K562 (cell line): ENCODE results near the gene CFAP410. TPM values are rescaled to one million over a fixed set of nuclear protein-coding genes. Genes with fewer than 3 reads are reported as not detected.
A peak's percentile ranks its signal among the peaks of the same experiment; 100 is the strongest.

Experiments
- ARID1B ChIP-seq: fragments of 450-650 bp; IDR thresholded peaks from 2 replicates; pipeline ENCODE4 v1.6.1; 2016; ENCODE audit warnings: antibody characterized with exemption, mild to moderate bottlenecking, inconsistent platforms
- CREBBP ChIP-seq: IDR thresholded peaks from one replicate; pipeline ENCODE4 v1.6.1; 2012; ENCODE audit warnings: low read depth, mild to moderate bottlenecking, control low read depth, inconsistent platforms, low read length
- EGR1 ChIP-seq: fragments of 450-650 bp; conservative IDR thresholded peaks from 2 replicates; pipeline ENCODE4 v1.6.1; 2017; ENCODE audit warnings: mild to moderate bottlenecking
- FOSL1 ChIP-seq: fragments of 200-800 bp; sonication (Bioruptor generic); conservative IDR thresholded peaks from 2 replicates; pipeline ENCODE4 v1.6.1; 2016; ENCODE audit warnings: missing genetic modification characterization, missing compliant biosample characterization
- HDAC2 ChIP-seq: fragments of 450-650 bp; IDR thresholded peaks from 2 replicates; pipeline ENCODE4 v1.6.1; 2016; ENCODE audit warnings: mild to moderate bottlenecking
- IFI16 ChIP-seq: fragments of 250-450 bp; sonication (Bioruptor Pico); IDR thresholded peaks from 2 replicates; pipeline ENCODE4 v2.1.2; 2022; ENCODE audit warnings: mild to moderate bottlenecking, inconsistent platforms
- NFE2 ChIP-seq: IDR thresholded peaks from 2 replicates; pipeline ENCODE4 v1.6.1; 2014; ENCODE audit warnings: antibody characterized with exemption, low read depth
- NFXL1 ChIP-seq: fragments of 450-650 bp; formaldehyde crosslinking; IDR thresholded peaks from 2 replicates; pipeline ENCODE4 v1.4.0; 2021; ENCODE audit warnings: mild to moderate bottlenecking
- SNIP1 ChIP-seq: fragments of 450-650 bp; IDR thresholded peaks from 2 replicates; pipeline ENCODE4 v1.7.1; 2017; ENCODE audit warnings: low read depth, mild to moderate bottlenecking
- ZNF445 ChIP-seq: fragments of 250-450 bp; sonication (Bioruptor Pico); IDR thresholded peaks from 2 replicates; pipeline ENCODE4 v1.4.0; 2020; ENCODE audit warnings: low read depth, mild to moderate bottlenecking, moderate library complexity
- polyA plus RNA-seq, 8 experiments: library from polyadenylated mRNA; depleted of rRNA in 4 of 8; stranded (reverse) in 5 of 8; unstranded in 3 of 8; fragments of >200 nt; fragmentation: Nextera tagmentation in 2 of 8; fragmentation: Illumina TruSeq in 1 of 8; extraction: Ambion mirVana in 2 of 8; extraction: Trizol in 1 of 8; gene quantifications; 2 replicates each; pipeline versions ENCODE4 v1.2.1 to v1.2.3, GENCODE V29; 2011 to 2014; ENCODE audit warnings: inconsistent platforms in 1 of 8, missing spikeins in 1 of 8
- total RNA-seq, 7 experiments: library from RNA; depleted of rRNA in 6 of 7; stranded (reverse); fragments of >200 nt in 6 of 7; fragmentation: Illumina TruSeq in 2 of 7; extraction: Trizol in 2 of 7; gene quantifications; 2 replicates each; pipeline versions ENCODE4 v1.2.1 to v1.2.3, GENCODE V29; 2011 to 2021; ENCODE audit warnings: low replicate concordance in 1 of 7
- TF ChIP-seq, protein P1 (sequence below): fragments of 250-450 bp; sonication (Bioruptor Pico); IDR thresholded peaks from 2 replicates; pipeline ENCODE4 v1.4.0; 2020; ENCODE audit warnings: mild to moderate bottlenecking, moderate library complexity, borderline replicate concordance
- TF ChIP-seq, protein P2 (sequence below): fragments of 450-650 bp; IDR thresholded peaks from 2 replicates; pipeline ENCODE4 v1.6.1; 2016; ENCODE audit warnings: low read depth, mild to moderate bottlenecking, moderate library complexity
- TF ChIP-seq, protein P3 (sequence below): sonication (generic); formaldehyde crosslinking; IDR thresholded peaks from 2 replicates; pipeline ENCODE4 v1.8.0; 2023; ENCODE audit warnings: mild to moderate bottlenecking, missing genetic modification reagents
- TF ChIP-seq, protein P4 (sequence below): fragments of 250-450 bp; sonication (Bioruptor Pico); IDR thresholded peaks from 2 replicates; pipeline ENCODE4 v1.4.0; 2020

CFAP410 gene
- total and polyA plus RNA-seq, 9 of the 15 experiments (the other 6 are each of a cell fraction or from before 2014, with no cell fraction given): 0.07 to 17.3 (median 2.3) TPM

DNA sequence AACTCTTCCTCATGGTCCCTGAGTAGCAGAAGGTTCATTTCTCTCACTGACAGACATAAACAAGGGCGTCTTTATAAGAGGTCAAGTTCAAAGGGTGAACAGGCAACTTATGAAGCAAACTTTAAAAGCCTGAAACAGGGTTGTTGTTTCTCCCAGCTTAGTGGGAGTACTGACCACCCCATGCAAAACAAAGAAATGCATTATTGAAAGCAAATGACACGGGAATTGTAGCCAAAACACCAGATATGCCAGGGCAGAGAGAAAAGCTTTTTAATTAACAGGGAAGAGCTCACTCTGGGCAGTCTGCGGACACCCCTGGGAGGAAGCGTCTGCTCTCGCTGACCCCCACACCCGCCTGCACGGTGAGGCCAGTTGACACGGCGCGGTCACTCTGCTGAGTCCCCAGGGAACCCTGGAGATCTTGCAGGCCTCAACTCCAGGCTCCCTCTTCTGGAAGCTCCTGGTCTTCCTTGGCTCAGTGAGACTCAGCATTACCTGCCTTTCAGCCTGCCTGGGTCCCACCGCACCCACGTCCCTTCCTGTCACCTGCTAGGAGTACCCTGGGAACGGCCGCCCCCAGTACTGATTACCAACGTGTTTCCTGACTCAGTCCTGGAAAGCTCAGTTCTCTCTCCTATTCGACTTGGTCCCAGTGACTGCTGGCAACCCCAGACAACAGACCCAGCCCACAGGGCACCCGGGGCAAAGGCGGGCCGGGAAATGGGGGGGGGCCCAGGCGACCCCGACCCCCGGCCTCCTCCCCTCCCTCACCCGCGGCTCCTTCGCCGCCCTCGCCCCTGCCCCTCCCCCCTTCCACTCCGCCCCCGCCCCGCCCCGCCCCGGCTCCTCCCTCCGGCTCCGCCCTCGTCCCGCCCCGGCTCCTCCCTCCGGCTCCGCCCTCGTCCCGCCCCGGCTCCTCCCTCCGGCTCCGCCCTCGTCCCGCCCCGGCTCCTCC lies 972 bp downstream of the CFAP410 start (continued):
- TF ChIP-seq, protein P1, sequence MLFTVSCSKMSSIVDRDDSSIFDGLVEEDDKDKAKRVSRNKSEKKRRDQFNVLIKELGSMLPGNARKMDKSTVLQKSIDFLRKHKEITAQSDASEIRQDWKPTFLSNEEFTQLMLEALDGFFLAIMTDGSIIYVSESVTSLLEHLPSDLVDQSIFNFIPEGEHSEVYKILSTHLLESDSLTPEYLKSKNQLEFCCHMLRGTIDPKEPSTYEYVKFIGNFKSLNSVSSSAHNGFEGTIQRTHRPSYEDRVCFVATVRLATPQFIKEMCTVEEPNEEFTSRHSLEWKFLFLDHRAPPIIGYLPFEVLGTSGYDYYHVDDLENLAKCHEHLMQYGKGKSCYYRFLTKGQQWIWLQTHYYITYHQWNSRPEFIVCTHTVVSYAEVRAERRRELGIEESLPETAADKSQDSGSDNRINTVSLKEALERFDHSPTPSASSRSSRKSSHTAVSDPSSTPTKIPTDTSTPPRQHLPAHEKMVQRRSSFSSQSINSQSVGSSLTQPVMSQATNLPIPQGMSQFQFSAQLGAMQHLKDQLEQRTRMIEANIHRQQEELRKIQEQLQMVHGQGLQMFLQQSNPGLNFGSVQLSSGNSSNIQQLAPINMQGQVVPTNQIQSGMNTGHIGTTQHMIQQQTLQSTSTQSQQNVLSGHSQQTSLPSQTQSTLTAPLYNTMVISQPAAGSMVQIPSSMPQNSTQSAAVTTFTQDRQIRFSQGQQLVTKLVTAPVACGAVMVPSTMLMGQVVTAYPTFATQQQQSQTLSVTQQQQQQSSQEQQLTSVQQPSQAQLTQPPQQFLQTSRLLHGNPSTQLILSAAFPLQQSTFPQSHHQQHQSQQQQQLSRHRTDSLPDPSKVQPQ (CRISPR knock-in tag): no peak
- TF ChIP-seq IFI16 (CRISPR knock-in tag): no peak
- TF ChIP-seq ZNF445 (CRISPR knock-in tag): no peak
- peak; percentile 48 for TF ChIP-seq EGR1
- TF ChIP-seq CREBBP: no peak
- TF ChIP-seq, protein P2, sequence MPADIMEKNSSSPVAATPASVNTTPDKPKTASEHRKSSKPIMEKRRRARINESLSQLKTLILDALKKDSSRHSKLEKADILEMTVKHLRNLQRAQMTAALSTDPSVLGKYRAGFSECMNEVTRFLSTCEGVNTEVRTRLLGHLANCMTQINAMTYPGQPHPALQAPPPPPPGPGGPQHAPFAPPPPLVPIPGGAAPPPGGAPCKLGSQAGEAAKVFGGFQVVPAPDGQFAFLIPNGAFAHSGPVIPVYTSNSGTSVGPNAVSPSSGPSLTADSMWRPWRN: no peak
- TF ChIP-seq NFE2: 0 out of 2 replicates have a peak, but pooled peaks have one; percentile 4
- TF ChIP-seq SNIP1: no peak
- TF ChIP-seq ARID1B: no peak
- no peak for TF ChIP-seq NFXL1
- TF ChIP-seq, protein P3, sequence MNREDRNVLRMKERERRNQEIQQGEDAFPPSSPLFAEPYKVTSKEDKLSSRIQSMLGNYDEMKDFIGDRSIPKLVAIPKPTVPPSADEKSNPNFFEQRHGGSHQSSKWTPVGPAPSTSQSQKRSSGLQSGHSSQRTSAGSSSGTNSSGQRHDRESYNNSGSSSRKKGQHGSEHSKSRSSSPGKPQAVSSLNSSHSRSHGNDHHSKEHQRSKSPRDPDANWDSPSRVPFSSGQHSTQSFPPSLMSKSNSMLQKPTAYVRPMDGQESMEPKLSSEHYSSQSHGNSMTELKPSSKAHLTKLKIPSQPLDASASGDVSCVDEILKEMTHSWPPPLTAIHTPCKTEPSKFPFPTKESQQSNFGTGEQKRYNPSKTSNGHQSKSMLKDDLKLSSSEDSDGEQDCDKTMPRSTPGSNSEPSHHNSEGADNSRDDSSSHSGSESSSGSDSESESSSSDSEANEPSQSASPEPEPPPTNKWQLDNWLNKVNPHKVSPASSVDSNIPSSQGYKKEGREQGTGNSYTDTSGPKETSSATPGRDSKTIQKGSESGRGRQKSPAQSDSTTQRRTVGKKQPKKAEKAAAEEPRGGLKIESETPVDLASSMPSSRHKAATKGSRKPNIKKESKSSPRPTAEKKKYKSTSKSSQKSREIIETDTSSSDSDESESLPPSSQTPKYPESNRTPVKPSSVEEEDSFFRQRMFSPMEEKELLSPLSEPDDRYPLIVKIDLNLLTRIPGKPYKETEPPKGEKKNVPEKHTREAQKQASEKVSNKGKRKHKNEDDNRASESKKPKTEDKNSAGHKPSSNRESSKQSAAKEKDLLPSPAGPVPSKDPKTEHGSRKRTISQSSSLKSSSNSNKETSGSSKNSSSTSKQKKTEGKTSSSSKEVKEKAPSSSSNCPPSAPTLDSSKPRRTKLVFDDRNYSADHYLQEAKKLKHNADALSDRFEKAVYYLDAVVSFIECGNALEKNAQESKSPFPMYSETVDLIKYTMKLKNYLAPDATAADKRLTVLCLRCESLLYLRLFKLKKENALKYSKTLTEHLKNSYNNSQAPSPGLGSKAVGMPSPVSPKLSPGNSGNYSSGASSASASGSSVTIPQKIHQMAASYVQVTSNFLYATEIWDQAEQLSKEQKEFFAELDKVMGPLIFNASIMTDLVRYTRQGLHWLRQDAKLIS (CRISPR knock-in tag): 0 out of 2 replicates have a peak, but pooled peaks have one; percentile 0
- TF ChIP-seq, protein P4, sequence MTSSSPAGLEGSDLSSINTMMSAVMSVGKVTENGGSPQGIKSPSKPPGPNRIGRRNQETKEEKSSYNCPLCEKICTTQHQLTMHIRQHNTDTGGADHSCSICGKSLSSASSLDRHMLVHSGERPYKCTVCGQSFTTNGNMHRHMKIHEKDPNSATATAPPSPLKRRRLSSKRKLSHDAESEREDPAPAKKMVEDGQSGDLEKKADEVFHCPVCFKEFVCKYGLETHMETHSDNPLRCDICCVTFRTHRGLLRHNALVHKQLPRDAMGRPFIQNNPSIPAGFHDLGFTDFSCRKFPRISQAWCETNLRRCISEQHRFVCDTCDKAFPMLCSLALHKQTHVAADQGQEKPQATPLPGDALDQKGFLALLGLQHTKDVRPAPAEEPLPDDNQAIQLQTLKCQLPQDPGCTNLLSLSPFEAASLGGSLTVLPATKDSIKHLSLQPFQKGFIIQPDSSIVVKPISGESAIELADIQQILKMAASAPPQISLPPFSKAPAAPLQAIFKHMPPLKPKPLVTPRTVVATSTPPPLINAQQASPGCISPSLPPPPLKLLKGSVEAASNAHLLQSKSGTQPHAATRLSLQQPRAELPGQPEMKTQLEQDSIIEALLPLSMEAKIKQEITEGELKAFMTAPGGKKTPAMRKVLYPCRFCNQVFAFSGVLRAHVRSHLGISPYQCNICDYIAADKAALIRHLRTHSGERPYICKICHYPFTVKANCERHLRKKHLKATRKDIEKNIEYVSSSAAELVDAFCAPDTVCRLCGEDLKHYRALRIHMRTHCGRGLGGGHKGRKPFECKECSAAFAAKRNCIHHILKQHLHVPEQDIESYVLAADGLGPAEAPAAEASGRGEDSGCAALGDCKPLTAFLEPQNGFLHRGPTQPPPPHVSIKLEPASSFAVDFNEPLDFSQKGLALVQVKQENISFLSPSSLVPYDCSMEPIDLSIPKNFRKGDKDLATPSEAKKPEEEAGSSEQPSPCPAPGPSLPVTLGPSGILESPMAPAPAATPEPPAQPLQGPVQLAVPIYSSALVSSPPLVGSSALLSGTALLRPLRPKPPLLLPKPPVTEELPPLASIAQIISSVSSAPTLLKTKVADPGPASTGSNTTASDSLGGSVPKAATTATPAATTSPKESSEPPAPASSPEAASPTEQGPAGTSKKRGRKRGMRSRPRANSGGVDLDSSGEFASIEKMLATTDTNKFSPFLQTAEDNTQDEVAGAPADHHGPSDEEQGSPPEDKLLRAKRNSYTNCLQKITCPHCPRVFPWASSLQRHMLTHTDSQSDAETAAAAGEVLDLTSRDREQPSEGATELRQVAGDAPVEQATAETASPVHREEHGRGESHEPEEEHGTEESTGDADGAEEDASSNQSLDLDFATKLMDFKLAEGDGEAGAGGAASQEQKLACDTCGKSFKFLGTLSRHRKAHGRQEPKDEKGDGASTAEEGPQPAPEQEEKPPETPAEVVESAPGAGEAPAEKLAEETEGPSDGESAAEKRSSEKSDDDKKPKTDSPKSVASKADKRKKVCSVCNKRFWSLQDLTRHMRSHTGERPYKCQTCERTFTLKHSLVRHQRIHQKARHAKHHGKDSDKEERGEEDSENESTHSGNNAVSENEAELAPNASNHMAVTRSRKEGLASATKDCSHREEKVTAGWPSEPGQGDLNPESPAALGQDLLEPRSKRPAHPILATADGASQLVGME (CRISPR knock-in tag): peak; percentile 65; the same call in 1 of the 2 replicates
- TF ChIP-seq HDAC2: 0 out of 2 replicates have a peak, but pooled peaks have one; percentile 30
- no peak for TF ChIP-seq FOSL1 (tag)
